Activated naive CD4-positive, alpha-beta T cell treated with anti-CD3 and anti-CD28 coated beads for 36 hours (primary cell): Measurements from ENCODE around the gene LINGO1. TPM values are rescaled to one million over a fixed set of nuclear protein-coding genes. Genes with fewer than 3 reads are reported as not detected.

Experiments
- CTCF ChIA-PET: fragments of 350-600 bp; sonication (Branson Sonifier 250); formaldehyde crosslinking; loops from one replicate; lab custom pipeline; 2021; ENCODE audit warnings: antibody characterized with exemption; lab: Charles Lee
- DNase-seq: peaks from one replicate; pipeline ENCODE4 v3.0.0-alpha.2; 2020
- H3K27ac Mint-ChIP-seq: one replicate; pipeline ENCODE4 v1.8.0; 2021; ENCODE audit warnings: mild to moderate bottlenecking, mixed read lengths
- H3K27me3 Mint-ChIP-seq: one replicate; pipeline ENCODE4 v1.8.0; 2021; ENCODE audit warnings: low read depth, mixed read lengths
- H3K36me3 Mint-ChIP-seq: one replicate; pipeline ENCODE4 v1.8.0; 2021; ENCODE audit warnings: low read depth, mixed read lengths
- H3K4me1 Mint-ChIP-seq: one replicate; pipeline ENCODE4 v1.8.0; 2021; ENCODE audit warnings: low read depth, mixed read lengths
- H3K4me3 Mint-ChIP-seq: one replicate; pipeline ENCODE4 v1.8.0; 2021; ENCODE audit warnings: mild to moderate bottlenecking, moderate library complexity, mixed read lengths
- H3K9me3 Mint-ChIP-seq: one replicate; pipeline ENCODE4 v1.8.0; 2021; ENCODE audit warnings: mixed read lengths
- intact Hi-C: fragments of 100-400 bp; cut with micrococcal nuclease; formaldehyde crosslinking; loops from one replicate; pipeline ENCODE4 v1.15.1; 2023
- total RNA-seq, 2 experiments: library from RNA; stranded (reverse); gene quantifications; one replicate each; pipeline ENCODE4 v1.2.3, GENCODE V29; 2021

Gene LINGO1
- total RNA-seq, 2 experiments from 2014 or later, result not detected

DNA sequence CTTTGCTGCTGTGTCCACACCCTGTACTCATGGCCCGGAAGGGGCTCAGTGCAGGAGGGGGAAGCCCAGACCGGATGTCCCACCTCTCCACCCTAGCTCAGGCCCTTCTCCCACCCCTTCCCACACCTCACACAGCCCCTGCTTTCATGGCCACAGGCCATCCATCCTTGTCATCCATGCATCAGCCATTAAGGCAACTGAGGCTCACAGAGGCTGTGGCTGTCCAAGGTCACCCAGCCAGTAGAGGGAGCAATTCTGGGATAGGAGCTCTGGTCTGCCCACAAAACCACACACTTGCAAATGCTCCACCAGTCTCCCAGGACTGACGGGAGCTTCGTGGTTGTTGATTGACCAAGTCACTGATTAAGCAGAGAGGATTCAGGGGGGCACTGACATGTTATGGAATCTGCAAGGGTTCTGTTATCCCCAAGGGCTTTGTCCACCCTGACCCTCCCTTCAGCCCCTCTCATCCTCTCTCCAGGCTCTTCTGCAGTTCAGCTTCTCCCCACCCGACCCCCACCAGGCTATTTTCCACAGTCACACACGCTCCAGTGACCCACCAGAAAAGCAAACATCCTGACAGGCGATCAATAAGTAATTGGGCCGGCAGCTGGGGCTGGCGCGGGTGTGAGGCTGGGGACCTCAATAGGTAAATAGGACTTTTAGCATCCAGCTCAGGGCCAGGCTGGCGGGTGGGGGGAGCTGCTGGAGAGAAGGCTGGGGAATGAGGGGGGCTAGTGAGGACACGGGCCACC is 15.1 kb downstream of the LINGO1 start:
- DNase-seq, result peak; percentile 18
- no peaks in the 10 kb centered on the region for H3K27me3 Mint-ChIP-seq
- H3K36me3 Mint-ChIP-seq, result no peaks in the 10 kb centered on the region
- CTCF ChIA-PET, result interaction anchor here (0.6 to 1.0 kb wide), 4 partner anchors 9 to 623 kb away, joined by 3 read pairs; no protein-coding TSS in a partner anchor
- no peak overlapping the region for H3K27ac Mint-ChIP-seq
- no peaks in the 10 kb centered on the region for H3K9me3 Mint-ChIP-seq
- H3K4me3 Mint-ChIP-seq, result no peak overlapping the region
- no peaks in the 10 kb centered on the region for H3K4me1 Mint-ChIP-seq
- intact Hi-C loops, result no loop called here

GRCh38 chr15:77616072-77616471 is 16.6 kb downstream of the LINGO1 start:
- H3K9me3 Mint-ChIP-seq, result no peaks in the 10 kb centered on the region

GRCh38 chr15:77615472-77615871 is 17.2 kb downstream of the LINGO1 start:
- no peak for DNase-seq
- Mint-ChIP-seq H3K36me3 (no peaks in the 10 kb centered on the region), H3K27me3 (no peaks in the 10 kb centered on the region), H3K9me3 (no peaks in the 10 kb centered on the region), H3K27ac (no peak overlapping the region), H3K4me1 (no peaks in the 10 kb centered on the region), H3K4me3 (no peak overlapping the region)
- CTCF ChIA-PET, result no interaction called here
- intact Hi-C loops, result no loop called here

More at GRCh38 chr15:77616072-77616471, 16.6 kb downstream of the LINGO1 start:
- Mint-ChIP-seq H3K36me3 (no peaks in the 10 kb centered on the region), H3K4me3 (no peak overlapping the region), H3K4me1 (no peaks in the 10 kb centered on the region), H3K27ac (no peak overlapping the region), H3K27me3 (no peaks in the 10 kb centered on the region)
- no peak for DNase-seq
- CTCF ChIA-PET, result no interaction called here
- intact Hi-C loops, result no loop called here

DNA sequence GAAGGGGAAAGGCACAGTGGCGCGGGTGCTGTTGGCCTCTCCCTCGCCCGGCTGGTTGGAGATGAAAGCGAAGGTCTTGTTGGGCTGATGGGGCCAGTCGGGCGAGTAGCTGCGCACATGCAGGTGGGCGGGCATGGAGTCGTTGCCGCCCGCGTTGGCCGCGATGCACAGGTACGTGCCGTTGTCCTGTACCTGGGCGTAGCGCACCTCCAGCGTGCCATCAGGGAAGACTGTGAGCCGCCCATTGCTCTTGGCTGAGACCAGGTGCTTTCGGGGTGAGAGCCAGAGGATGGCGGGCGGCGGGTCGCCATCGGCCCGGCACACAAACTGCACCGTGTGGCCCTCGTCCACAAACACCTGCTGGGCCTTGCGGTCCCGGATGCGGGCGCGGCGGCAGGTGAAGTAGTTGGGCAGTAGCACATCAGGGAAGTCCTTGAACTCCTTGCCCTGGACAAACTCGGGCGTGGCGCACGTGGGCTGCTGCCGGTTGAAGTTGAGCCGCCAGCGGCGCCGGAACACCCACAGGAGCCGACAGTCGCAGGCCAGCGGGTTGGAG is 18.4 kb downstream of the LINGO1 start:
- intact Hi-C loops, result no loop called here
- CTCF ChIA-PET, result no interaction called here
- Mint-ChIP-seq H3K27me3 (no peaks in the 10 kb centered on the region), H3K36me3 (no peaks in the 10 kb centered on the region), H3K4me3 (no peak overlapping the region), H3K27ac (no peak overlapping the region), H3K4me1 (no peaks in the 10 kb centered on the region), H3K9me3 (no peaks in the 10 kb centered on the region)
- no peak for DNase-seq

- Mint-ChIP-seq H3K4me3 (no peak overlapping the region), H3K27me3 (no peaks in the 10 kb centered on the region), H3K36me3 (no peaks in the 10 kb centered on the region), H3K27ac (no peak overlapping the region), H3K4me1 (no peaks in the 10 kb centered on the region), H3K9me3 (no peaks in the 10 kb centered on the region)
- no peak for DNase-seq
- CTCF ChIA-PET, result no interaction called here
- intact Hi-C loops, result no loop called here
These were observed 18.9 kb downstream of the LINGO1 start for GRCh38 chr15:77613814-77614213.

DNA sequence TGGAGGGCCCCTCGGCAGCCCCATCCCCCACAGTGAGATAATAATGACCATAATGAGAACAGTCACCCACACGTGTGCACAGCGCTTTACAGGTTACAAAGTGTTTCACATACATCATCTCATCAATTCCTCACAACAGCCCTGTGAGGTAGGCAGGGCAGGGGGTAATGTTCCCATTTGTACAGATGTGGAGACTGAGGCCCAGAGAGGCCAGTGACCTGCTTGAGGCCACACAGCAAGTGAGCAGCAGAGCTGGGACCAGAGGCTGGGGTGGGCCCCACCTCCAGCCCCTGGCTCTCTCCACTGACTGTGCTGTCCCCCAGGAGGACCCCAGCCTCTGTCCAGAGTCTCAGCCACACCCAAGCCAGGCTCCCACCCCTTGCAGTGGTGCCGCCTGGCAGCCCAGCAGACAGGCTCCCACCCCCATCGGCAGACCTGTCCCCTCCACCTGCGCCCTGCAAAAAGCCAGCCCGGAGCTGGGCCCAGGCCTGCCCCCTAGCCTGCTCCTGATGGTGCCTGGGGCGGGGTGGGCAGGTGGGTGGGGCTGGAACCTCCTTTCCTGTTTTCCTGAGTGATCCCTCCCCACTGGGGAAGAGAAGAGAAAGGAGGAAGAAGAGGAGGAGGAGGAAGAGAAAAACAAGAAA is 19.6 kb downstream of the LINGO1 start:
- no peaks in the 10 kb centered on the region for H3K9me3 Mint-ChIP-seq
- no peaks in the 10 kb centered on the region for H3K36me3 Mint-ChIP-seq
- H3K4me1 Mint-ChIP-seq, result no peaks in the 10 kb centered on the region
- no peak for DNase-seq
- no peaks in the 10 kb centered on the region for H3K27me3 Mint-ChIP-seq
- CTCF ChIA-PET, result no interaction called here
- intact Hi-C loops, result no loop called here
- no peak overlapping the region for H3K4me3 Mint-ChIP-seq
- no peak overlapping the region for H3K27ac Mint-ChIP-seq

- H3K4me3 Mint-ChIP-seq, result no peak overlapping the region
- no peak for DNase-seq
- CTCF ChIA-PET, result no interaction called here
- H3K9me3 Mint-ChIP-seq, result no peaks in the 10 kb centered on the region
- intact Hi-C loops, result no loop called here
- H3K27ac Mint-ChIP-seq, result no peak overlapping the region
- H3K4me1 Mint-ChIP-seq, result no peaks in the 10 kb centered on the region
- H3K36me3 Mint-ChIP-seq, result no peaks in the 10 kb centered on the region
- no peaks in the 10 kb centered on the region for H3K27me3 Mint-ChIP-seq
These were observed 20.9 kb downstream of the LINGO1 start for GRCh38 chr15:77611767-77612166.

DNA sequence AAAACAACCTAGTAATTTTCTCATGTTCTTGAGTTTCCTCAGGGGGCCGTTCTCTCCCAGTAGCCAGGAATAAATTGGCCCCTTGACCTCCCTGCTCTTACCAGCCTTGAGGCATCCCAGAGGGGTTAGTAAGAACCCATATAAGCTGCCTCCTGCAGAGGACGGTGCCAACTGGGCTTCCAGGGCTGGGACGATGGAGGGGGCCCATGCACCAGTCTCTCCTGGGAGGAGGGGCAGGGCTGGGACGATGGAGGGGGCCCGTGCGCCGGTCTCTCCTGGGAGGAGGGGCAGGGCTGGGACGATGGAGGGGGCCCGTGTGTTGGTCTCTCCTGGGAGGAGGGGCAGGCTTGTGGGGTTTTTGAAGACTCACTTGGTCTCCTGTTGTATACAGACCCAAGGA is 22.0 kb downstream of the LINGO1 start:
- no peak overlapping the region for H3K4me3 Mint-ChIP-seq
- no peaks in the 10 kb centered on the region for H3K4me1 Mint-ChIP-seq
- no peak for DNase-seq
- no peaks in the 10 kb centered on the region for H3K9me3 Mint-ChIP-seq
- no peaks in the 10 kb centered on the region for H3K27me3 Mint-ChIP-seq
- H3K27ac Mint-ChIP-seq, result no peak overlapping the region
- CTCF ChIA-PET, result no interaction called here
- intact Hi-C loops, result no loop called here
- no peaks in the 10 kb centered on the region for H3K36me3 Mint-ChIP-seq

- intact Hi-C loops, result no loop called here
- Mint-ChIP-seq H3K36me3 (no peaks in the 10 kb centered on the region), H3K4me3 (no peak overlapping the region), H3K9me3 (no peaks in the 10 kb centered on the region), H3K4me1 (peaks cover 5% of the 10 kb centered on the region), H3K27ac (no peak overlapping the region), H3K27me3 (peaks cover 1% of the 10 kb centered on the region)
- CTCF ChIA-PET, result interaction anchor here (1.2 kb wide), 1 partner anchor 18 kb away, joined by 5 read pairs; no protein-coding TSS in a partner anchor
- no peak for DNase-seq
These were observed 23.2 kb downstream of the LINGO1 start for GRCh38 chr15:77609558-77609957.

DNA sequence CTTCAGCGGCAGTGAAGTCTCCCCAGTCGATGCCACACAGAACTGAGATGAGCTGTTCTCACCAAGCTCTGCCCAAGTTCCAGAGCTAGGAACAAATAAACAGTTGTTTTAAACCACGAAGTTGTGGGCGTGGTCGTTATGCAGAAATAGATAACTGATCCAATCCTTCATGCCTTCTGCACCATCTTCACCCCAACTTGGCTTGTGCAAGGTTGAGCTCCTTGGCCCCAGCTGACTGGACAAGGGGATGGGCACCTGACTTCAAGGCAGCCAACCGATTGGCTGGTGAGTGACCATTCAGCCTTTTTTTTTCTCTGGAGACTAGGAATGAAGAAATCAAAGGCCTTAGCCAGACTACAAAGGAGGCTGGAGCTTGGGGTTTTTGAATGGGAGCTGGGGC is 23.9 kb downstream of the LINGO1 start:
- H3K36me3 Mint-ChIP-seq, result no peaks in the 10 kb centered on the region
- no peaks in the 10 kb centered on the region for H3K9me3 Mint-ChIP-seq
- DNase-seq, result no peak
- H3K4me1 Mint-ChIP-seq, result peaks cover 5% of the 10 kb centered on the region
- CTCF ChIA-PET, result interaction anchor here (0.9 to 1.2 kb wide), 3 partner anchors 17 to 65 kb away, joined by 3 to 5 read pairs (median 3); no protein-coding TSS in a partner anchor
- no peak overlapping the region for H3K27ac Mint-ChIP-seq
- H3K4me3 Mint-ChIP-seq, result no peak overlapping the region
- intact Hi-C loops, result no loop called here
- H3K27me3 Mint-ChIP-seq, result peaks cover 3% of the 10 kb centered on the region

DNA sequence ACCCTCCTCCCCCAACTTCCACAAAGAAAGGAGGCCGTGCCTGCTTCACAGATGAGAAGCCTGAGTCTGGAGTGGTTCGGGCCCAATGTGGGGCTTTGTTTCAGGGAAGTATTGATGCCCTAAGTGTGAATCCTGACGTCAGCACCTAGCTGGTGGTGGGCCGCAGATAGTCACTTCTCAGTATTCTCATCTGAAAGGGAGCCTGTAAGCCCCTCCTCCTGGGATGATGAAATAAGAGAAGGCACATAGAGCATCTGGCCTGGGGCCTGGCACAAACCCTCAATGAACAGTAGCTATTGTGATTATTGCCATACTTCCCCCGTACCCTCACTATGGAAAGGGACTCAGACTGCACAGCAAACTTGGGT is 24.8 kb downstream of the LINGO1 start:
- Mint-ChIP-seq H3K9me3 (no peaks in the 10 kb centered on the region), H3K27ac (no peak overlapping the region), H3K27me3 (peaks cover 3% of the 10 kb centered on the region), H3K36me3 (no peaks in the 10 kb centered on the region), H3K4me1 (peaks cover 5% of the 10 kb centered on the region), H3K4me3 (no peak overlapping the region)
- intact Hi-C loops, result no loop called here
- CTCF ChIA-PET, result interaction anchor here (0.7 to 1.1 kb wide), 2 partner anchors 27 to 34 kb away, joined by 3 read pairs; no protein-coding TSS in a partner anchor
- no peak for DNase-seq

GRCh38 chr15:77607111-77607893 is 25.4 kb downstream of the LINGO1 start:
- no peak overlapping the region for H3K4me3 Mint-ChIP-seq
- DNase-seq, result no peak
- CTCF ChIA-PET, result interaction anchor here (0.7 kb wide), 1 partner anchor 33 kb away, joined by 3 read pairs; no protein-coding TSS in a partner anchor
- no peaks in the 10 kb centered on the region for H3K36me3 Mint-ChIP-seq
- H3K27ac Mint-ChIP-seq, result no peak overlapping the region
- peaks cover 3% of the 10 kb centered on the region for H3K27me3 Mint-ChIP-seq
- H3K4me1 Mint-ChIP-seq, result peaks cover 5% of the 10 kb centered on the region
- no peaks in the 10 kb centered on the region for H3K9me3 Mint-ChIP-seq
- intact Hi-C loops, result no loop called here
